GM12872 (cell line): ENCODE results near the gene BOD1L1.
A peak's percentile ranks its signal among the peaks of the same experiment; 100 is the strongest.

Source experiments
- CTCF ChIP-seq: IDR thresholded peaks from 3 replicates; pipeline ENCODE4 v1.5.1; 2011; ENCODE audit warnings: low read depth, mild to moderate bottlenecking, low read length, moderate library complexity; ENCODE audit not compliant: insufficient read depth

Gene BOD1L1

GRCh38 chr4:13545394-13545808 is 82.1 kb downstream of the BOD1L1 start:
- no peak for TF ChIP-seq CTCF

GRCh38 chr4:13544606-13545393 is 82.7 kb downstream of the BOD1L1 start:
- TF ChIP-seq CTCF: no peak

- no peak for TF ChIP-seq CTCF
These were observed 83.5 kb downstream of the BOD1L1 start, which contains the start of gene NKX3-2 for GRCh38 chr4:13543839-13544605. Gene NKX3-2, minus strand, starts transcription at chr4:13544508. Its CDS starts 94 bp downstream, at chr4:13544414.

GRCh38 chr4:13543032-13543838 is 84.3 kb downstream of the BOD1L1 start:
- TF ChIP-seq CTCF: no peak

- no peak for TF ChIP-seq CTCF
These were observed 84.9 kb downstream of the BOD1L1 start for GRCh38 chr4:13542577-13543031.

GRCh38 chr4:13541720-13542576 is 85.6 kb downstream of the BOD1L1 start:
- TF ChIP-seq CTCF: peak; percentile 22; the same call in 1 of the 3 replicates
